AG04450 (cell line): Measurements from ENCODE around the gene EBPL. TPM values are rescaled to one million over a fixed set of nuclear protein-coding genes. Genes with fewer than 3 reads are reported as not detected.
"Not testable (repeated sequence)": the region's sequence is repeated elsewhere in the genome, so short reads cannot be mapped to it uniquely, and the experiment has no call there.

Experiments
- CTCF ChIA-PET: fragments of 300-600, 350-600 bp; formaldehyde crosslinking; extraction: SDS; loops from one replicate; lab custom pipeline; 2022; ENCODE audit warnings: antibody characterized with exemption, inconsistent platforms; lab: Charles Lee
- POLR2A ChIA-PET: fragments of 350-600 bp; formaldehyde crosslinking; extraction: SDS; loops from one replicate; lab custom pipeline; 2021; ENCODE audit warnings: antibody characterized with exemption, inconsistent platforms; lab: Yijun Ruan, JAX
- DNase-seq: peaks from one replicate; pipeline ENCODE4 v3.0.0-alpha.2; 2011; ENCODE audit warnings: low read depth, low spot score
- H3K27ac ChIP-seq: one replicate; pipeline ENCODE4 v1.5.1; 2012; ENCODE audit warnings: low read depth, low read length, control low read depth
- H3K27me3 ChIP-seq: one replicate; pipeline ENCODE4 v1.6.0; 2012; ENCODE audit warnings: low read length; ENCODE audit not compliant: control insufficient read depth, insufficient read depth
- H3K4me3 ChIP-seq: 2 replicates; pipeline ENCODE4 v1.5.1; 2011; ENCODE audit warnings: mild to moderate bottlenecking, low read depth, low read length, control low read depth
- H3K9me3 ChIP-seq: 2 replicates; pipeline ENCODE4 v1.5.1; 2012; ENCODE audit warnings: low read length; ENCODE audit not compliant: control insufficient read depth, insufficient read depth
- polyA plus RNA-seq: library from polyadenylated mRNA; depleted of rRNA; stranded (reverse); fragments of >200 nt; gene quantifications from 2 replicates; pipeline ENCODE4 v1.2.3, GENCODE V29; 2011
- TF ChIP-seq, protein P1 (sequence below): IDR thresholded peaks from 2 replicates; pipeline ENCODE4 v1.5.1; 2011; ENCODE audit warnings: low read depth, low read length, control low read depth, inconsistent platforms

The EBPL gene
- polyA plus RNA-seq, 1 experiment: 131 TPM

- Histone ChIP-seq H3K4me3 (no peak overlapping the region), H3K9me3 (no peaks in the 10 kb centered on the region), H3K27ac (no peak overlapping the region), H3K27me3 (no peaks in the 10 kb centered on the region)
- ChIA-PET CTCF (interaction anchor here (0.6 kb wide), 1 partner anchor 144 kb away, joined by 5 read pairs; no protein-coding TSS in a partner anchor), POLR2A (interaction anchor here (0.6 kb wide), 1 partner anchor 56 kb away, joined by 4 read pairs; no protein-coding TSS in a partner anchor)
- TF ChIP-seq, protein P1, sequence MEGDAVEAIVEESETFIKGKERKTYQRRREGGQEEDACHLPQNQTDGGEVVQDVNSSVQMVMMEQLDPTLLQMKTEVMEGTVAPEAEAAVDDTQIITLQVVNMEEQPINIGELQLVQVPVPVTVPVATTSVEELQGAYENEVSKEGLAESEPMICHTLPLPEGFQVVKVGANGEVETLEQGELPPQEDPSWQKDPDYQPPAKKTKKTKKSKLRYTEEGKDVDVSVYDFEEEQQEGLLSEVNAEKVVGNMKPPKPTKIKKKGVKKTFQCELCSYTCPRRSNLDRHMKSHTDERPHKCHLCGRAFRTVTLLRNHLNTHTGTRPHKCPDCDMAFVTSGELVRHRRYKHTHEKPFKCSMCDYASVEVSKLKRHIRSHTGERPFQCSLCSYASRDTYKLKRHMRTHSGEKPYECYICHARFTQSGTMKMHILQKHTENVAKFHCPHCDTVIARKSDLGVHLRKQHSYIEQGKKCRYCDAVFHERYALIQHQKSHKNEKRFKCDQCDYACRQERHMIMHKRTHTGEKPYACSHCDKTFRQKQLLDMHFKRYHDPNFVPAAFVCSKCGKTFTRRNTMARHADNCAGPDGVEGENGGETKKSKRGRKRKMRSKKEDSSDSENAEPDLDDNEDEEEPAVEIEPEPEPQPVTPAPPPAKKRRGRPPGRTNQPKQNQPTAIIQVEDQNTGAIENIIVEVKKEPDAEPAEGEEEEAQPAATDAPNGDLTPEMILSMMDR: no peak
- peak; percentile 38 for DNase-seq
These were observed 40.5 kb upstream of the EBPL start for GRCh38 chr13:49731766-49732165.

GRCh38 chr13:49716615-49717014 lies 25.3 kb upstream of the EBPL start:
- CTCF ChIA-PET: no interaction called here
- POLR2A ChIA-PET: no interaction called here

GRCh38 chr13:49714757-49715156 lies 23.5 kb upstream of the EBPL start:
- CTCF ChIA-PET: no interaction called here
- no peaks in the 10 kb centered on the region for H3K27me3 ChIP-seq
- H3K9me3 ChIP-seq: peaks cover 3% of the 10 kb centered on the region; the same call in 1 of the 2 replicates
- no peak for DNase-seq
- no peak overlapping the region for H3K4me3 ChIP-seq
- TF ChIP-seq, protein P1: no peak
- no peak overlapping the region for H3K27ac ChIP-seq
- POLR2A ChIA-PET: no interaction called here

More at GRCh38 chr13:49716615-49717014, 25.3 kb upstream of the EBPL start:
- Histone ChIP-seq H3K9me3 (peaks cover 3% of the 10 kb centered on the region; the same call in 1 of the 2 replicates), H3K27ac (no peak overlapping the region), H3K4me3 (no peak overlapping the region), H3K27me3 (no peaks in the 10 kb centered on the region)
- TF ChIP-seq, protein P1: no peak
- no peak for DNase-seq

DNA sequence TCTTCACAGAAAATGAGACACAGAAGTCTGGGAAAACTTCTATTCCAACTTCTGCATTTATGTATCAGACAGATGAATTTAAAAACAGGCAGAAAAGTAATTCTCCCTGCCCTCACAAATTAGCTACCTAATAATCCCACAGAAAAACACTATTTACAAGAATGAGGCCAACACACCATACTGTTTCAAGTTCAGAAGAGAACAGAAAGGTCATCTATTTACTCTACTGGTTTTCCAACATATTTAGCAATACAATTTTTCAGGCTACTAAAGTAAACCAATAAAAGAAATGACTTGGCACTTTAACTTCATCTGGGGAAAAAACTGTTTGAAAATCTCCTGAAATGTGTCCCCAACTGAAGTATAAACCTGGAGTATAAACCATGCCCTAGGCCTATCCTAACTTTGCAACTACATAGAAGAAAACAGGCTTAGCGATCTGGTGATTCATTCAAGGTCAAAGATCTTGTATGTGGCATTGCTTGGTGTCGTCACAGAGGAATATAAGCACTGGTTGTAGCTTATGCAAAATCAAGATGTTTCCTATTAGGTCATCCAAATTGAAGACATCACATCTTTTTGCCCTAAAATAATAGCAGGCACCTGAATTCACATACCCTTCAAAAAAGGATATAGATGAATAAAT lies 20.1 kb upstream of the EBPL start:
- H3K27ac ChIP-seq: no peak overlapping the region
- TF ChIP-seq, protein P1: no peak
- H3K9me3 ChIP-seq: peaks cover under 1% of the 10 kb centered on the region; the same call in 1 of the 2 replicates
- ChIA-PET POLR2A (no interaction called here), CTCF (interaction anchor here (0.5 kb wide), 1 partner anchor 35 kb away, joined by 4 read pairs; no protein-coding TSS in a partner anchor)
- H3K27me3 ChIP-seq: no peaks in the 10 kb centered on the region
- H3K4me3 ChIP-seq: no peak overlapping the region
- peak; percentile 58 for DNase-seq

DNA sequence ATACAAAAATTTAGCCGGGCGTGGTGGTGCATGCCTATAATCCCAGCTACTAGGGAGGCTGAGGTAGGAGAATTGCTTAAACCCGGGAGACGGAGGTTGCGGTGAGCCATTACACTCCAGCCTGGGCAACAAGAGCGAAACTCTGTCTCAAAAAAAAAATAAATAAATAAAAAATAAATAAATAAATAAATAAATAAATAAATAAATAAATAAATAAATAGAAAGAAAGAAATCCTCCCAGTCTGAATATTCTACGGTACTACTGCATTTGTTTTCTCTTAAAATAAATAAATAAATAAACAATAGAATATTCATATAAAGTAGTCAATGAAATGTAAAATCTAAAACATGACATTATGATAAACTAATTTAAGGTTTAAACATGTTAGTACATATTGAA lies 13.0 kb upstream of the EBPL start:
- H3K4me3 ChIP-seq, POLR2A ChIA-PET: not testable (repeated sequence)
- CTCF ChIA-PET: interaction anchor here (0.6 kb wide), 1 partner anchor 85 kb away, joined by 3 read pairs; no protein-coding TSS in a partner anchor

More for the DNA sequence above, 13.0 kb upstream of the EBPL start:
- DNase-seq, H3K27me3 ChIP-seq, H3K9me3 ChIP-seq, H3K27ac ChIP-seq: not testable (repeated sequence)
